HEK293 (cell line): ENCODE results near the gene ZNF410.
"Not testable (repeated sequence)": the region's sequence is repeated elsewhere in the genome, so short reads cannot be mapped to it uniquely, and the experiment has no call there.

ENCODE experiments used
- CTCF ChIP-seq: fragments of 450-650 bp; formaldehyde crosslinking; IDR thresholded peaks from 2 replicates; pipeline ENCODE4 v1.5.1; 2016; ENCODE audit warnings: missing biosample characterization, missing genetic modification characterization
- KLF16 ChIP-seq: fragments of 450-650 bp; formaldehyde crosslinking; IDR thresholded peaks from 2 replicates; pipeline ENCODE4 v1.5.1; 2017; ENCODE audit warnings: missing biosample characterization, missing genetic modification characterization
- KLF8 ChIP-seq: fragments of 450-650 bp; formaldehyde crosslinking; IDR thresholded peaks from 2 replicates; pipeline ENCODE4 v1.5.1; 2016; ENCODE audit warnings: missing biosample characterization, missing genetic modification characterization
- SP3 ChIP-seq: fragments of 450-650 bp; formaldehyde crosslinking; IDR thresholded peaks from 2 replicates; pipeline ENCODE4 v1.5.1; 2016; ENCODE audit warnings: missing biosample characterization, missing genetic modification characterization
- ZBTB17 ChIP-seq: fragments of 450-650 bp; formaldehyde crosslinking; IDR thresholded peaks from 2 replicates; pipeline ENCODE4 v1.5.1; 2016; ENCODE audit warnings: missing biosample characterization, missing genetic modification characterization
- ZNF114 ChIP-seq: fragments of 450-650 bp; formaldehyde crosslinking; IDR thresholded peaks from 2 replicates; pipeline ENCODE4 v1.5.0; 2017; ENCODE audit warnings: missing biosample characterization, missing genetic modification characterization
- ZNF138 ChIP-seq: fragments of 450-650 bp; formaldehyde crosslinking; IDR thresholded peaks from 2 replicates; pipeline ENCODE4 v1.5.1; 2016; ENCODE audit warnings: missing biosample characterization, missing genetic modification characterization, borderline replicate concordance
- ZNF433 ChIP-seq: fragments of 450-650 bp; formaldehyde crosslinking; IDR thresholded peaks from 2 replicates; pipeline ENCODE4 v1.5.1; 2016; ENCODE audit warnings: missing biosample characterization, missing genetic modification characterization, low read depth
- ZNF513 ChIP-seq: fragments of 450-650 bp; IDR thresholded peaks from 2 replicates; pipeline ENCODE4 v1.5.1; 2018; ENCODE audit warnings: missing biosample characterization, missing genetic modification characterization
- ZSCAN30 ChIP-seq: fragments of 450-650 bp; IDR thresholded peaks from 2 replicates; pipeline ENCODE4 v1.5.1; 2018; ENCODE audit warnings: missing biosample characterization, mild to moderate bottlenecking, missing genetic modification characterization, moderate library complexity
- ZSCAN4 ChIP-seq: fragments of 450-650 bp; formaldehyde crosslinking; IDR thresholded peaks from 2 replicates; pipeline ENCODE4 v1.5.1; 2017; ENCODE audit warnings: missing biosample characterization, missing genetic modification characterization
- ZSCAN5A ChIP-seq: fragments of 450-650 bp; formaldehyde crosslinking; IDR thresholded peaks from 2 replicates; pipeline ENCODE4 v1.5.1; 2016; ENCODE audit warnings: missing biosample characterization, missing genetic modification characterization

GRCh38 chr14:73869754-73870153, 16.9 kb upstream of the ZNF410 start:
- TF ChIP-seq ZBTB17; ZNF433 (tag by site-specific recombination); CTCF (tag by site-specific recombination); ZSCAN4 (tag by site-specific recombination); KLF8 (tag by site-specific recombination); ZNF138 (tag by site-specific recombination); KLF16 (tag by site-specific recombination); ZSCAN5A (tag by site-specific recombination); ZNF513 (tag by site-specific recombination); SP3 (tag by site-specific recombination); ZNF114; ZSCAN30 (tag by site-specific recombination): not testable (repeated sequence)
